HG03025 (cell line): ENCODE results near the gene CEP97.
"Not testable (repeated sequence)": the region's sequence is repeated elsewhere in the genome, so short reads cannot be mapped to it uniquely, and the experiment has no call there.

ENCODE experiments used
- ATAC-seq: cut with Tn5 transposase; IDR thresholded peaks from one replicate; pipeline ENCODE4 v1.9.1; 2021; ENCODE audit warnings: mild to moderate bottlenecking, moderate library complexity; ENCODE audit not compliant: unreplicated experiment, low FRiP score

Gene CEP97, protein sequence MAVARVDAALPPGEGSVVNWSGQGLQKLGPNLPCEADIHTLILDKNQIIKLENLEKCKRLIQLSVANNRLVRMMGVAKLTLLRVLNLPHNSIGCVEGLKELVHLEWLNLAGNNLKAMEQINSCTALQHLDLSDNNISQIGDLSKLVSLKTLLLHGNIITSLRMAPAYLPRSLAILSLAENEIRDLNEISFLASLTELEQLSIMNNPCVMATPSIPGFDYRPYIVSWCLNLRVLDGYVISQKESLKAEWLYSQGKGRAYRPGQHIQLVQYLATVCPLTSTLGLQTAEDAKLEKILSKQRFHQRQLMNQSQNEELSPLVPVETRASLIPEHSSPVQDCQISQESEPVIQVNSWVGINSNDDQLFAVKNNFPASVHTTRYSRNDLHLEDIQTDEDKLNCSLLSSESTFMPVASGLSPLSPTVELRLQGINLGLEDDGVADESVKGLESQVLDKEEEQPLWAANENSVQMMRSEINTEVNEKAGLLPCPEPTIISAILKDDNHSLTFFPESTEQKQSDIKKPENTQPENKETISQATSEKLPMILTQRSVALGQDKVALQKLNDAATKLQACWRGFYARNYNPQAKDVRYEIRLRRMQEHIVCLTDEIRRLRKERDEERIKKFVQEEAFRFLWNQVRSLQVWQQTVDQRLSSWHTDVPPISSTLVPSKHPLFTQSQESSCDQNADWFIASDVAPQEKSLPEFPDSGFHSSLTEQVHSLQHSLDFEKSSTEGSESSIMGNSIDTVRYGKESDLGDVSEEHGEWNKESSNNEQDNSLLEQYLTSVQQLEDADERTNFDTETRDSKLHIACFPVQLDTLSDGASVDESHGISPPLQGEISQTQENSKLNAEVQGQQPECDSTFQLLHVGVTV

DNA sequence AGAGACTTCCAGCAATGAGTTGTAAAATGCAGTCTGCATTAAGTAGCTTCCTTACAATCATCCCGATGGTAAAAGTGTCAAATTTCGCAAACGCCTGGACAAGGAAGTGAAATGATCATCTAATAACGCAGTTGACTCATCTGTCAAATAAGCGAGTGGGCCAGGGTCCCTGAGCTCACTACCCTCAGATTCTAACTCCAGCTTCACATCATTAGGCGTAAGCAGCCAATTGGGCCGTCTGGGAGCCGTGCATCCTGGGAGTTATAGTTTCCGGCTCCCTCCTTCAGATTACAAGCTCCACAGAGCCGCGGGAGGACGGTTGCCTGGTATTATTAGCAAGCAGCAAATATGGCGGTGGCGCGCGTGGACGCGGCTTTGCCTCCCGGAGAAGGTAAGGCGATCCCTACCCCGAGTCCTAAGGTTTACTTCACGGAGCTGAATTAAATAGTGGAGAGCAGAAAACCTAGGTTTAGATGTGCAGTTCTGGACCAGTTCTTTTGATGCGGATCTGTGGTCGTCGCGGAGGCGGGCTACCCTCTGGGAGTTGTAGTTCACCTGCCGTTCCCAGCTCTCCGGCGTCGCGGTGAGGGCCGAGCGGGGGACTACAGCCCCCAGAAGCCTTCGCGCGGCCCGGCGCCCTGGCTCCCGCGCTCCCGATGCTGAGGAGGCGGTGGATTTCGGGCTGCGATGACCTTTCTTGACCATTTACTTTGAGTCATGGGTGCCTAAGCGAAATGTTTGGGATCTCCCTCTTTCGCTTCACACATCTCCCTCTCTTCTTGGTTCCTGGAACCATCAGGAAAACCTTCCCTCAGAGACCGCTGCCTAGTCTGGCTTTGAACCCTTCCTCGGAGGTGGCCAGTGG lies at the start of gene CEP97:
CEP97 (plus strand) TSS at position 286 of the 865 bp plus-strand sequence; CDS start at position 349, 63 bp downstream.
- peak; percentile 93 for ATAC-seq

DNA sequence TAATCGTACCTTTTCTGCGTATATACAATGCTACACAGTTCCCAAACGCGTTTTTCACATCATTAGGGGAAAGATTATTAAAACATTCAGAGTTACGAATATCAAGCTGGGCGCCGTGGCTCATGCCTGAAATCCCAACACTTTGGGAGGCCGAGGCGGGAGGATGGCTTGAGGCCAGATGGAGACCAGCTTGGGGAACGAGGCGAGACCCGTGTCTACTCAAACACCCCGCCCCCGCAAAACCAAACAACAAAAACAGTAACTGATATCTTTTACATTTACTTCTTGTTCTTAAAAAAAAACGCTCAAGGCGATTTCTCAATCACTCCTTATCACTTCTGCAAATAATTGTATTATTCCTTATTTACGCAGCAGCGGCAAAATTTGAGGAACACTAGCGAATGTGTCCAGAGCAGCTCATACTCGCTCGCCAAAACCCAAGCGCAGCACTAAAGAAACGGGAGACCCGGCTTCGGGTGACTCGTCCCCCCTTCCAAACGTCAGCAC lies 48.7 kb upstream of the CEP97 start:
- no peak for ATAC-seq

DNA sequence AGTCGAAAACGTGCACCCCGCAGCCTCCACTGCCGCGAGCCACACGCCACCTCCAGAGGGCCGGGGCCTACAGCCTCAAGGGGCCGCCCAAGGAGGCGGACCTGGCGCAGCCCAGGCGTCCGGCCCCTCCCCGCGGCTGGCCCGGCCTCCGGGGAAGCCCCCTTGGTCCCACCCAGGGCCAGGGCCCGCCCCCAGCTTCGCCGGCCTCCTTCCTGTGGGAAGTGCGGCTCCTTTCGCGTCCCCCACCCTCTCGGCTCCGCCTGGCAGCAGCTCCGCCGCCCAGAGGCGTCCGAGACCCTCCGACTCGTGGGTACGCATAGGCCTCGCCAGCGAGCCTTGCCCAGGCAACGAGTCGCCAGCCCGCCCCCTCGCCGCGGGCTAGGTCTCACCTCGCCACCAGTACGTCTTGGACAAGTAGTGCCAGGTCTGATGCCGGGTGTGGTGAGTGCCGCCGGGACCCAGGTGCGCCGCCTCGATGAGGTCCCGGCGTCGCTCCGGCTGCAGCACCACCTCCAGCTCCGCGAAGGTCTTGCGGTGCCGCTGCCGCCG lies 48.1 kb upstream of the CEP97 start:
- ATAC-seq: peak; percentile 85

DNA sequence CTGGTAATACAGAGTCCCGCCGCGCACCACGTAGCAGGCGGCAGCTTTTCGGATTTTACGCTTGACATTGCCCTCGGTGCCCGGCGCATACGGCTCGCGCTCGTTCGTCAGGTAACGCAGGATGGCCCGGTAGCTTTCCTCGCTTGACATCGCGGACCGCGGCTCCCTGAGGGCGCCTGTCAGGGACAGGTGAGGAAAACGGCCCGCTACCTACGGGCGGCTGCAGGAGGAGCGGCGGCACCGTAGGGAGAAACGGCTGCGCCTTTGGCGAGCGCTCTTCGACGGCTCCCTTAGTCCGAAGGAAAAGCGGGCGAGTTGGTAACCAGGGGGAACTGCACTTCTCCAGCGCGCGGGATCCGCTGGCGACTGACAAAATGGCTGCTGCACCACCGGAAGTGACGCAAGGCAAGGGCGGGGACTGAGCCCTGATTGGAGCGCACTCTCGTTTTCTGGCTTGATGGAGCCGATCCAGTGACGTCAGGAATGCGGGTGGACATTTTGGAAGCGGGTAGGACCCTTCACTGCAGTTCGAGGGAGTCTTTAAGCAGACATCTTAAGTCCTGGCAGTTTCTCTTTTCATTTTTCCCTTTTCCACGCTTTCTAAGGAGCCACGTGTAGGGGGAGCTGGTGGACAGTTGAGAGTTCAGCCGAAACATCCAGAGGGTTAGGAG lies 47.5 kb upstream of the CEP97 start, which contains the start of gene ZBTB11:
ZBTB11 (minus strand) TSS at position 368 of the 671 bp plus-strand sequence; CDS start at position 150, 218 bp downstream.
- ATAC-seq: peak; percentile 78

DNA sequence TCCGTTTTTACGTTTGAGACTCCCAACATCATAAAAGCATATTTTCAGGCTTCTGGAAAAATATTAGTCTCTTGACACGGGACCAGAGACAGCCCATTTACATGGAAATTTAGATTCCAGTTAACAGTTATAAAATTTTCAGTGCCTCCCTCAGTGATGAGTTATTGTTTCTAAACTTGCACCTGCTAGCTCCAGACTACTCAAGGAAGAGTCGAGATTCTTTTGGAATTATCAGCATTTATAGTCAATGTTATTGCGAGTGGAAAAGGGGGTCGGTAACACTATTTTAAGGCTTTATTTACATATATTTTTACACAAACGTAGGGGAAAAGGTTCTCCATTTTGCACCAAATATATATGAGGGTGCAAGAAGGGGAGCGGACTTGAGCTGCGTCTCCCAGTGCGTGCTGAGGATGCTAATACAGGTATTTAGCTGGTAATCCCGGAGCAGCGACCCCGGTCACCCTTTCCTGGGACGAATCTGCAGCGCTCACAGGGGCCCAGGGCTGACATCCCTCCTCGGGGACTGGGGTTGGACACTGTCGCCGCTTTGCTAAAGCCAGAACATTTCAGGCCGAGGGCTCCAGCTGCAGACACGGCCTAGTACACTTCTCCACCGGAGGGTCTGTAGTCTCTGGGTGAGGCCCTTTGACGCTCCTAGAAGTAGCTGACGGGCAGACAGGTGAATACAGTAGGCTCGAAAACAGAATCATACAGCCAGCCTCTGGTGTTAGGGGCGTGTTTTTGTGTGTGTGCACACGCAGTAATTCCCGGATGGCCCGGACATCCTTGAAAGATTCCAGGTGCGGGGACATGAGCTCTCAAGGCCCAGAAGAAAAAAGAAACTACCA lies 46.8 kb upstream of the CEP97 start:
- no peak for ATAC-seq

DNA sequence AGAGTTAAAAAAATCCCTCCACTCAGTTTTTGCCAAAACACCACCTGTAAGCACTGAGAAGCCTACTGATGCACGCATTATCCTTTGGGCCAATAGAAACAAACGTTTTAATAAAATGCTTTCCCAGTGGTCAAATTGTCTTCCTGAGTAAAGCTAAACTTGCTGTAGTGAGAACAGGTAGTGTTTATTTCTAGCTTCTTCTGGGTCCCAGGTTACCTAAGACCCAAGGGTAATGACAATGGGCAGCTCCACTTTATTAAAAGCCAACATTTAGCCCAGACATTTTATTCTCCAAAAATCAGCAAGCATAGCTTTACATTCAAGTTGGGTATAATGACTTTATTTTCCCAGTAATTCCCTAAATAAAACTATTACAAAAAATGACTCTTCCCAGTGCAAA lies 45.6 kb upstream of the CEP97 start:
- not testable (repeated sequence) for ATAC-seq

DNA sequence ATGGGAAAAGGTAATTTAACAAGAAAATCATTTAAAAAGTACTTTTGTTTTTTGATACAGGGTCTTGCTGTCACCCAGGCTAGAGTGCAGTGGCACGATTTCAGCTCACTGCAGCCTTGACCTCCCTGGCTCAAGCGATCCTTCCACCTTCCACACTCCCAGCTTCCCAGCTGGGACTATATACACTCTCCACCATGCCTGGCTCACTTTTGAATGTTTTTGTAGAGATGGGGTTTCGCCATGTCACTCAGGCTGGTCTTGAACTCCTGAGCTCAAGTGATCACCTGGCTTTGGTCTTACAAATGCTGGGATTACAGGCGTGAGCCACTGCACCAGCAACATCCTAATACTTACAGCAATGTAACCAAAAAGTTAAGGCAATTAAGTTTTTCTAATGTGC lies 43.9 kb upstream of the CEP97 start:
- ATAC-seq: no peak

DNA sequence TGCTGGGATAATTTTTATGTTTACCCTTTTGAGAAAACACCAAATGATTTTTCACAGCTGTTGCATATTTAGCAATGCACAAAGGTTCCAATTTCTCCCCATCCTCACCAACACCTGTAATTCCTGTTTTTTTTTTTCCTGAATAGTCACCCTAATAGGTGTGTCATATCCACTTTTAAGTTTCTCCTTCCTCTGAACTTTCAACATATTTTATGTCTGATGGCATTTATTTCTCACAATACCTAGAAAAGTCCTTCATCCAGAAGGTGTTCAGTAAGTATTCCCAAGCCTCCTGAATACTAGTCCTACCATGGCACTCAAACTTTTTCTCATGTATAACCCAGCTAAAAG lies 39.4 kb upstream of the CEP97 start:
- ATAC-seq: no peak

DNA sequence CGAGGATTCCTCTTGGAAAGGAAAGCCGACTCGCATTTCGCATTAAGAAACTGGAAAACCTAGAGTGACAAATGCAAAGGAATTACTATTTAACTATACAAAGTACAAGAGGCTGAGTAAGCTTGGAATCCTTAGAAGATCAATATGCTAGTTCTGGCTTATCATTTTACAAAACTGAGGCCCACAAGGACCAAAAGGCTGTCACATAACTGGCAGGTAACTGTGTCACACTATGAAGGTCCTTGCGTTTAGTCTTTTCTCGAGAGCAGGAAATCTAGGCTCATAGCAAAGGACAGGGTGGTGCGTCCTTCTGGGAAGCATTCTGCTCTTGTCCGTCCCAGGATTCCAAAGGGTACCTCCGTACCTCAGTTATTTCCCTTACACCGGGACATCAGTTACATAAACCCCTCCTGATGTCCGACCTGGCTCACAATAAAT lies 38.5 kb upstream of the CEP97 start:
- ATAC-seq: no peak

DNA sequence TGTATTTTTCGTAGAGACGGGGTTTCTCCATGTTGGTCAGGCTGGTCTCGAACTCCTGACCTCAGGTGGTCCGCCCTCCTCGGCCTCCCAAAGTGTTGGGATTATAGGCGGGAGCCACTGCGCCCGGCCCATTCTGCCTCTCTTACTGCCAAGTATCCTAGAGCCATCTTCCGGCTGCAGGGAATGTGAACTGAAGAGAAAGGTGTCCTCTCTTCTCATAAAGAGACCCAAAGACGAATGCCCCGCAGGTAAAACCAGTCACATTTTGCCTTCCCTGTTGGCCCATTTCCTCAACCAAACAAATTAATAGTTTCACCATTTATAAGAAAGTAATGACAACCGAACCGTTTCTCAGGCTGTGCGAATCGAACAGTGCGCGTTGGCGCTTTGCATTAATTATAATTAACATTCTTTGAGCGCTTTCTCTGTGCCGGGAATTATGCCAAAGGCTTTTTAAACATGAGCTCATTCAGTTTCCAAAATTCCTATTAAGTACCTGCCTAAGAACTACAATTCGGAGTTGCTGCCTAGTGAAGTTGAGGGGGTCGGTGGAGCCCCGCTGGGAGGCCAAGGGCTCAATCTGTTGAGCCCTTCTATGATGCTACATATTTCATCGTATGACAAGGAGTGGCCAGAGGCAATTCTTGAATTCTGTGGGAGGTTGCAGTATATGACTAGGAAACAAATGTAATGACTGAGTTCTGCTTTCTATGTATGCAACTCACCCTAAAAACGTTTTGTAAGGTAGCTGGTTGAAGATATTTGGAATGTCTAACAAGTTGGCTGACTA lies 37.1 kb upstream of the CEP97 start:
- ATAC-seq: no peak

DNA sequence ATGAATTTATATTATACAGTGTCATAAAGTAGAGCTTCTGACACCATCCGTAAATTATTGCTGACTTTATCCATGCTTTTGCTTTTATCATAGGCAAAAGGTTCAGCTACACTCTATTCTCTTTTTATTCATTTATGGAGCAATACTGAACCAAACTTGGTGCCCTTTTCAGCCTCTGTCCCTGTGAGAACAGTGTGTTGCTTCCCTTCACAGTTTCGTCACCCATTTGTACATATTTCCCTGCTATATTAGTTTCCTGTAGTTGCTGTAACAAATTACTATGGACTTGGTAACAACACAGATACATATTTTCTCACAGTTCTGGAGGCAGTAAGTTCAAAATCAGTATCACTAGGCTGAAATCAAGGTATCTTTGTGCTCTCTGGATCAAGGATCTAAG lies 35.1 kb upstream of the CEP97 start:
- no peak for ATAC-seq

DNA sequence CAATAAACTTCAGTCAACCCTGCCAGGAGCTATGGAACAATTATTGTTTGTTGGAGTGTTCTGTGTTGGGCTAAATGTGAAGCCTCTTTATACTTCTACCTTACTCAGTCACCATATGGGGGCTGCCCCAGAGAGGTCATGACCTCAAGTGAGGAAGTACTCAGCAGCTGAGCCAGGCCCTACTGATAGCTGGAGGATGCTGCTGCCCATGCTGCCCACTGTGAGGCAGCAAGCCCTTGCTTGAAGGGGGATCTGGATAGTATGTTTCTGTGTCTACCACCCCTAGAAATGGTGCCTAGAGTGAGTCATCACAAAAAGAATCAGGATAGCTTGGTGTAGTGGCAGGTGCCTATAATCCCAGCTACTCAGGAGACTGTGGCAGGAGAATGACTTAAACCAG lies 33.4 kb upstream of the CEP97 start:
- no peak for ATAC-seq

DNA sequence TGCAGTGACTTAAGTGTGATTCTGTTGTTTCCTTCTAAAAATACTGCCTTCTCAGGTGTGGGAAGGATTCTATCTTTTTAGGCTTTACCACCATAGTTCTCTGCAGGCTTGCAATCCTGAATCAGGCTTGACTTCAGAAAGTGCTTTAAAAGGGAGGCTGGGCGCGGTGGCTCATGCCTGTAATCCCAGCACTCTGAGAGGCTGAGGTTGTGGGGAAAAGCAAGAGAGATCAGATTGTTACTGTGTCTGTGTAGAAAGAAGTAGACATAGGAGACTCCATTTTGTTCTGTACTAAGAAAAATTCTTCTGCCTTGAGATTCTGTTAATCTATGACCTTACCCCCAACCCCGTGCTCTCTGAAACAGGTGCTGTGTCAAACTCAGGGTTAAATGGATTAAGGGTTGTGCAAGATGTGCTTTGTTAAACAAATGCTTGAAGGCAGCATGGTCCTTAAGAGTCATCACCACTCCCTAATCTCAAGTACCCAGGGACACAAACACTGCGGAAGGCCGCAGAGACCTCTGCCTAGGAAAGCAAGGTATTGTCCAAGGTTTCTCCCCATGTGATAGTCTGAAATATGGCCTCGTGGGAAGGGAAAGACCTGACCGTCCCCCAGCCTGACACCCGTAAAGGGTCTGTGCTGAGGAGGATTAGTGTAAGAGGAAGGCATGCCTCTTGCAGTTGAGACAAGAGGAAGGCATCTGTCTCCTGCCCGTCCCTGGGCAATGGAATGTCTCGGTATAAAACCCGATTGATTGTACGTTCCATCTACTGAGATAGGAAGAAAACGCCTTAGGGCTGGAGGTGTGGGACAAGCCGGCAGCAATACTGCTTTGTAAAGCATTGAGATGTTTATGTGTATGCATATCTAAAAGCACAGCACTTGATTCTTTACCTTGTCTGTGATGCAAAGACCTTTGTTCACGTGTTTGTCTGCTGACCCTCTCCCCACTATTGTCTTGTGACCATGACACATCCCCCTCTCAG lies 32.4 kb upstream of the CEP97 start:
- ATAC-seq: not testable (repeated sequence)

DNA sequence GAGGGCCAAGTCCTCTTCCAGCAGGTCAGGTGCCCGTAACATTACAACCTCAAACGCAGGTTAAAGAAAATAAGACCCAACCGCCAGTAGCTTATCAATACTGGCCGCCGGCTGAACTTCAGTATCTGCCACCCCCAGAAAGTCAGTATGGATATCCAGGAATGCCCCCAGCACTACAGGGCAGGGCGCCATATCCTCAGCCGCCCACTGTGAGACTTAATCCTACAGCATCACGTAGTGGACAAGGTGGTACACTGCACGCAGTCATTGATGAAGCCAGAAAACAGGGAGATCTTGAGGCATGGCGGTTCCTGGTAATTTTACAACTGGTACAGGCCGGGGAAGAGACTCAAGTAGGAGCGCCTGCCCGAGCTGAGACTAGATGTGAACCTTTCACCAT lies 30.9 kb upstream of the CEP97 start:
- ATAC-seq: peak; percentile 64

DNA sequence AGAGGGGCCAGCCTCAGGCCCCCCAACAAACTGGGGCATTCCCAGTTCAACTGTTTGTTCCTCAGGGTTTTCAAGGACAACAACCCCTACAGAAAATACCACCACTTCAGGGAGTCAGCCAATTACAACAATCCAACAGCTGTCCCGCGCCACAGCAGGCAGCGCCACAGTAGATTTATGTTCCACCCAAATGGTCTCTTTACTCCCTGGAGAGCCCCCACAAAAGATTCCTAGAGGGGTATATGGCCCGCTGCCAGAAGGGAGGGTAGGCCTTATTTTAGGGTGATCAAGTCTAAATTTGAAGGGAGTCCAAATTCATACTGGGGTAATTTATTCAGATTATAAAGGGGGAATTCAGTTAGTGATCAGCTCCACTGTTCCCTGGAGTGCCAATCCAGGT lies 29.6 kb upstream of the CEP97 start:
- not testable (repeated sequence) for ATAC-seq

DNA sequence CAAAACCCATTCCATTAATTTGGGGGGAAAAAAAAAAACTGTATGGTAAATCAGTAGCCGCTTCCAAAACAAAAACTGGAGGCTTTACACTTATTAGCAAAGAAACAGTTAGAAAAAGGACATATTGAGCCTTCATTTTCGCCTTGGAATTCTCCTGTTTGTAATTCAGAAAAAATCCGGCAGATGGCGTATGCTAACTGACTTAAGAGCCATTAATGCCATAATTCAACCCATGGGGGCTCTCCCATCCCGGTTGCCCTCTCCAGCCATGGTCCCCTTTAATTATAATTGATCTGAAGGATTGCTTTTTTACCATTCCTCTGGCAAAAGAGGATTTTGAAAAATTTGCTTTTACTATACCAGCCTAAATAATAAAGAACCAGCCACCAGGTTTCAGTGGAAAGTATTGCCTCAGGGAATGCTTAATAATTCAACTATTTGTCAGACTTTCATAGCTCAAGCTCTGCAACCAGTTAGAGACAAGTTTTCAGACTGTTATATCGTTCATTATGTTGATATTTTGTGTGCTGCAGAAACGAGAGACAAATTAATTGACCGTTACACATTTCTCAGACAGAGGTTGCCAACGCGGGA lies 28.5 kb upstream of the CEP97 start:
- ATAC-seq: no peak
